ENCODE measurements around the gene NEBL. TPM values are rescaled to one million over a fixed set of nuclear protein-coding genes. Genes with fewer than 3 reads are reported as not detected.
A peak's percentile ranks its signal among the peaks of the same experiment; 100 is the strongest.

NEBL gene
- total RNA-seq, 1 experiment from 2014 or later: 5.4 TPM

DNA sequence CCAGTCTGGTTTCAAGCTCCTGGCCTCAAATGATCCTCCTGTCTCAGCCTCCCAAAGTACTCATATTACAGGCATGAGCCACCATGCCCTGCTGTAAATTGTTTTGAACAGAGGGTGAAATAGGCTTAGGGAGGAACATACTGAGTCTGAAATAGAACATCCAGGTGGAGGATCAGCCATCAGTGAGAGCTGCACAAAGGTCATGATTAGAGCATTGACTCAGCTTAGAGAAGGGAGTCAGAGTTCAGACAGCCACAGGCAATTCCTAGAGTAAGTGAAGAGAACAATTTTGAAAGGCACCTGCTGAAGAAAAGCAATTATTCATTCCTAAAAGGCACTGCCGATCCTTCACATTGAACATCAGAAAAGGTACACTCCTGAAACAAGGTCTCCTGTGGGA lies 15.9 kb upstream of the NEBL start:
- in situ Hi-C loops (cut with HindIII; ENCODE audit: low pct_unique_long_range_greater_than_20kb, low sequenced_read_pairs): no loop called here
- DNase-seq (ENCODE audit: low read depth): no peak

DNA sequence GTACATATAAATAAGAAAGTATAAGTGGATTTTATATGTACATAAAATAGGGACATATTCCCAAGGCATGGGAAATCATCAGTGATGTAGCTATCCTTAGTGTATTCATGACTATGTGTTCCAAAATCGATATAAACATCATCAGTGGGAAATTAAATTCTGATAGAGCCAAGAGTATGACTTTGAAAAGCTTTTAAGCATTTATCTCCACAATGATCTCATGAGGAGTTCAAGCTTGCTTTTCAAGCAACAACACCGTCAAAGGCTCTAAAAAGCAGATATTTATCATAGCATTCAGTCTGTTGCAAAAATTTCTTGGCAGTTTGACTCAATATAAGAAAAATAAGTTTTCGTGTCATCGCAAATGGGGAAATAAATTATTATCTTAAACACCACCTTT lies 14.5 kb upstream of the NEBL start:
- no peak for DNase-seq (ENCODE audit: low read depth)
- in situ Hi-C loops (cut with HindIII; ENCODE audit: low pct_unique_long_range_greater_than_20kb, low sequenced_read_pairs): no loop called here

- DNase-seq (ENCODE audit: low read depth): no peak
- in situ Hi-C loops (cut with HindIII; ENCODE audit: low pct_unique_long_range_greater_than_20kb, low sequenced_read_pairs): no loop called here
Measured at GRCh38 chr10:20909801-20910200, 12.7 kb upstream of the NEBL start.

DNA sequence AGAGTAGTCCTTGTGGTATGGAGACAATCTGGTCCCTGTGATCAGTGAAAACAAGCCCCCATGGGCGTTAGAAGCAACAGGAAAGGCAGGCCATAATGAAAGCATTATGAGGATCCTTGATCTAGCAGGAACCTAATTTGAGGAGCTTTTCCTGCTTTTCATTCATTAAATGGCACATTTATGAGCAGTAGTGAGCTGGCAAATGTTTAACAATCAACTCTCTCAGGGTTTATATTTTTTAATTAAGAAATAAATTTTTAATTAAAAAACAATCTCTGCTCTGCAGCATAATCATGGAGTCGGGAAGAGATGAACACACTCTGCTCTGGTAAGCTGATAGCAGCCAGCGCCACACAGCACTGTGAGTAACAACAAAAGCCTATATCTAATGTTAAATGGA lies 11.3 kb upstream of the NEBL start:
- in situ Hi-C loops (cut with HindIII; ENCODE audit: low pct_unique_long_range_greater_than_20kb, low sequenced_read_pairs): no loop called here
- no peak for DNase-seq (ENCODE audit: low read depth)

DNA sequence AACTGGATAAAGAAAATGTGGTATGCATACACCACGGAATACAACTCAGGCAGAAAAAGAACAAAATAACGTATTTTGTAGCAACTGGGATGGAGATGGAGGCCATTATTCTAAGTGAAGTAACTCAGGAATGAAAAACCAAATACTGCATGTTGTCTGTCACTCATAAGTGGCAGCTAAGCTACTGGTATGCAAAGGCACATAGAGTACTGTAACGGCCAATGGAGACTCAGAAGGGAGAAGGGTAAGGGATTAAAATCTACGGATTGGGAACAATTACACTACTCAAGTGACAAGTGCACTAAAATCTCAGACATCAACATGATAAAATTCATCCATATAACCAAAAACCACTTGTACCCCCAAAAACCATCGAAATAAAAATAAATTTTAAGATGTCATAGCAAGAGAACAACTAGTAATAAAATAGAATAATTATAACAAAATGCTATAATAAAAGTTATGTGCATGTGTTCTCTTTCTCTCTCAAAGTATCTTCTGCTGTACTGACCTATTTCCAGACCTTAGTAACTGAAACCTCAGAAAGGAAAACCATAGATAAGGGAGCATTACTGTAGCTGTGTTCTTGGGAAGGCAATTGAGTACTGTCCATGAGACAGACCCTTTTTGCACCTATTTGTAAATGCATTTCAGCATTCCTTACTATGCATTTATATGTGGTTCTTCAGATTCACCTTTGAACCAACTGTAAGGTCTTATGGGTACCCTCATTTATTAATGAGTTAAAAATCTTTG lies 6.7 kb upstream of the NEBL start:
- DNase-seq (ENCODE audit: low read depth): no peak
- in situ Hi-C loops (cut with HindIII; ENCODE audit: low pct_unique_long_range_greater_than_20kb, low sequenced_read_pairs): no loop called here

DNA sequence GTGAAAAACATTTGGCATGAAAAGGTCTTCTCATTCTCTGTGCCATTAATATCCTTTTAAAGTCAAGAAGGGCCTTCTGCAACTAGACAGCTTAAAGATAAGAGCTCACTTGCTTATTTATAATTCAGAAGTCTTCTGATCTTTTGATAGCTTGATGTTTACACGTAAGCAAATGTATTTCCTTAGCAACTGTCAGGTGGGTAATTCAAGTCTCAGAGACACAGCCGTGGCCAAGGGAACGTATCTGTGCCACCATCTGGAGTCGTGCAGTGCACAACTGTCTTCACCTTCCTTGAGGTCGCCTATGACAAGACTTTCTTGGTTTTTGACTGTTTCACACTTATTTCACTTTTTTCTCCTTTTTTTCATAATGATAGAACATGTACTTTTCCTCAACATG lies 4.0 kb upstream of the NEBL start:
- DNase-seq (ENCODE audit: low read depth): no peak
- in situ Hi-C loops (cut with HindIII; ENCODE audit: low pct_unique_long_range_greater_than_20kb, low sequenced_read_pairs): no loop called here

GRCh38 chr10:20898866-20899535 lies 1.9 kb upstream of the NEBL start:
- no peak for DNase-seq (ENCODE audit: low read depth)
- in situ Hi-C loops (cut with HindIII; ENCODE audit: low pct_unique_long_range_greater_than_20kb, low sequenced_read_pairs): no loop called here

- no peak for DNase-seq (ENCODE audit: low read depth)
- in situ Hi-C loops (cut with HindIII; ENCODE audit: low pct_unique_long_range_greater_than_20kb, low sequenced_read_pairs): no loop called here
Measured at GRCh38 chr10:20893297-20893696, 3.8 kb downstream of the NEBL start.

GRCh38 chr10:20892796-20893195 lies 4.3 kb downstream of the NEBL start:
- in situ Hi-C loops (cut with HindIII; ENCODE audit: low pct_unique_long_range_greater_than_20kb, low sequenced_read_pairs): no loop called here
- no peak for DNase-seq (ENCODE audit: low read depth)

DNA sequence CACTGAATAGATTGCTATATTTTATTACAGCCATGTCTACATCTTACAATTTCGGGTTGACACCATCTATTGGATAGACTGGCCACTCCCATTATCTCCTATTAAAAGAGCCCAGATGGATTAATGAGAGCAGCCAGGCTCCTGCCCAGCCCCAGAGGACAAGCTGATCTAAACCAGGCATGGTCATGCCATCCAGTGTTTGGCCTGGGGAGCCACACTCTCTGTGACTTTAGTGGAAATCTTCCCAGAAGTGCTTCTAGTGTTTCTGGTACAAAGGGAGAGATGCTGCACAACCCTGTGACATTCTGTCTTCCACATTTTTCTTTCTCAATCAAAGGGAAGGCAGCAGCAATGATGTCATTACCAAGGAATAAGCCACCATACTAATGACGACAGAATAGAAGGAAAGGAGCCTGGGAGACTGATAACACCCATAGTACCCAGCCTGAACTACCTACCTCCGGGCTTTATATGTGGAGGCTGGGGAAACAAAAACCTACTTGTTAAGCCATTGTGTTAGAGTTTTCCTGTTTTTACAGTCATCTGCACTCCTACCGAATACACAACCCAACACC lies 5.0 kb downstream of the NEBL start:
- in situ Hi-C loops (cut with HindIII; ENCODE audit: low pct_unique_long_range_greater_than_20kb, low sequenced_read_pairs): no loop called here

GRCh38 chr10:20891338-20891714 lies 5.8 kb downstream of the NEBL start:
- in situ Hi-C loops (cut with HindIII; ENCODE audit: low pct_unique_long_range_greater_than_20kb, low sequenced_read_pairs): no loop called here
- peak; percentile 19 for DNase-seq (ENCODE audit: low read depth)

More for the DNA sequence above, 5.0 kb downstream of the NEBL start:
- no peak for DNase-seq (ENCODE audit: low read depth)

DNA sequence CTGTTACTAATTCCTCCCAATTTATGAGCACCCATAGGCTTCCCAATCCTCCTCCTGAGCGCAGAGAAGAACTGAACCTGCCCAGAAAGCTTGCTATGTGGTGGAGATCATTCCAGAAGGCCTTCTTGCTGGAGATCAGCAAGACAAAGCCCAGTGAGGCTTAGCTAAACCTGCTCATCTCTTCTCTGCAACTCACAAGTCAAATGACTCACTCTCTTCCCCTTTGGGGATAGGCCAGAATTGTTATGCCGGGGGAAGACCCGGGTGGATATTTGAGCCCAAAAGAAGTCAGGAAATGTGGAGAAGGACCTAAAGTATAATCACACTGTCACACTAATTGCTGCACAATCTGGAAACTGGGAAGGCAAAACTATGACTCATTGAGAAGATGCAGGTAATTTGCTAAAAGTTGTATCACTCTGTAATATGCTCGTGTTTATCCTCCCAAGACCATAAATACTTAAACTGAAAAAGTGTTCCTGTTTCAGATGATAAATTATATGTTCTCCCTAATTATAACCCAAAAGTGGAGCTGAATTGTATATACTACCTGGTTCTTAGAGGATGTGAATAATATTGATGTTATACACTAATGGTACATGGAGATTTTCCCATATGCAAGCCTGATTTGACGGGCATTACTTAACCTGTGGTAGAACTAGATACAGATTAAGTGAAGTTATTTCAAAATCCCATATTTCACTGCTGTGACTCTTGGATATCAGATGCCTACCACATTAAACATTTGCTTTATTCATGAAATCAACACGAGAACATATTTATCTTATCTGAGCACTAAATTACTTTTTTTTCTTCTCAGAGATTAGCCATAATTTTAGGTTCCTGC lies 6.4 kb downstream of the NEBL start:
- in situ Hi-C loops (cut with HindIII; ENCODE audit: low pct_unique_long_range_greater_than_20kb, low sequenced_read_pairs): no loop called here
- DNase-seq (ENCODE audit: low read depth): peak; percentile 19

DNA sequence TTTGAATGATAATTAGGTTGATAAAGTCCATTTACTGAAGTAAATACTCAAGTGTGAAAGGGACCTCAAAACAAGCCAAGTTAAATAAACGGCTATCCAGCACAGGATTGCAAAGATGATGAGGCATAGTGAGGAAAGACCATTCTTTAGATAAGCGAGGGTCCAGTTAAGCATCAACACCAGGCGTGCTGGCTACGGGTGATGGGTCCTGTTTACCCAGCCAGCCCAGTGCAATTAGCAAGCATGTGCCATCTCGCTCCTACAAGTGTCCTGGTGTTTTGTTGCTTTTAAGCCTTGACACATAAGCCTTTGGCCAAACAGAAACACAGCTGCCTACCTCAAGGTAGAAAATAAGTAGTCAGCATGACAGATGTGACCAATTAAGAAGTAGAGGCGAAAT lies 7.1 kb downstream of the NEBL start:
- in situ Hi-C loops (cut with HindIII; ENCODE audit: low pct_unique_long_range_greater_than_20kb, low sequenced_read_pairs): no loop called here
- DNase-seq (ENCODE audit: low read depth): no peak

GRCh38 chr10:20888620-20889330 lies 8.3 kb downstream of the NEBL start:
- in situ Hi-C loops (cut with HindIII; ENCODE audit: low pct_unique_long_range_greater_than_20kb, low sequenced_read_pairs): no loop called here
- no peak for DNase-seq (ENCODE audit: low read depth)

DNA sequence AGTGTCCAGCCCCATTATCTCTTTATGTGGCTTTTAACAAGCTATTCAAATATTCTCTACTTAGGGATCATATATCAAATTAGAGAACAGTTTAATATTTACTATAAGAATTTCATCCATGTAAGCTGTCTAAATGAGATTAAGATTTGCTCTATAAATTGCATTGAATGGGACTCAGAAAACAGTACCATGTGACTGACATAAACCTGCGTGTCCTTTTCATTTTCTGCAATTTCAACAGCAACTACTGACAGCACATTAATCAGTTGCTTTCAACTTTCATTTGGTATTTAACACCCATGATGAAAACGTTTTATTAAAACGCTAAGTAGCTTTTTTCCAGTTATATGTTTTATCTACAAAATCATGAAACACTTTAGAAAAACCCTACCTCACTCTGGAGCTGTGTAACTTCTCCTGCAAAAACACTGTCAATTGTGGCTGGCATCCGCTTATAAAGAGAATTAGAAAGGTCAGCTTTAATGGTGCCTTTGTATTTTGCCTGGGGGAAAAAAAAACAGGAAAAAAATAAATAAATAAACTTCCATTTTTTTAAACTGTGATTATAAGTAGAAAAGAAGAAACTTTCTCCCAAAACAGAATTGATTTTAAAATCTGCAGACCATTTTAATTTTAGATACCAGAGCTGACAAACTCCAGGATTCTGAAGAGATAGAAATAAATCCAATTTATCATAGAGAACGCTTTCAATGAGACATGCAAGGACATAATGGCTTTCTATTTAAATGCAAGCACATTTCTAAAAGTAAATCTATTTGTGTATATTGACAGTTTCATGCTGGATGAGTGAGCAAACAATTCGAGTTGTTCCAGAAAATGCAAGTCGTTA lies 9.2 kb downstream of the NEBL start:
- in situ Hi-C loops (cut with HindIII; ENCODE audit: low pct_unique_long_range_greater_than_20kb, low sequenced_read_pairs): no loop called here
- DNase-seq (ENCODE audit: low read depth): no peak

DNA sequence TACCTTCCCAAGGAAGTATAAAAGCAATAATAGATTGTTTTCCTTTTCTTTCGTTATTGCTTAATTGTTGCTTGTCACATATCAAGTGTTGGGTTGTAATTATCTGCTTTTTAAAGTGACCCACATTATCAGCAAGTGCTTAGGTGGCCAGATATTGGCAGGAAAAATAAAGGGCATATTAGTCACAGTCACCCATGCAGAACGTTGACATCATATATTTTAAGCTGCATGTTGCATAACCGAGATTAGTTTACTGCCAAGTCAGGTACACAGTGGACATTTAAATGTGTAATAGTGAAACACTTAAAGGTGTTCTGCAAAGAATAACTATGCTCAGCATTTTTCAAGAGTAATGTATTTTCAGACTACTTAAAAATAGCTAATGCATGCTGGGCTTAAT lies 11.4 kb downstream of the NEBL start:
- DNase-seq (ENCODE audit: low read depth): peak; percentile 62
- in situ Hi-C loops (cut with HindIII; ENCODE audit: low pct_unique_long_range_greater_than_20kb, low sequenced_read_pairs): no loop called here

DNA sequence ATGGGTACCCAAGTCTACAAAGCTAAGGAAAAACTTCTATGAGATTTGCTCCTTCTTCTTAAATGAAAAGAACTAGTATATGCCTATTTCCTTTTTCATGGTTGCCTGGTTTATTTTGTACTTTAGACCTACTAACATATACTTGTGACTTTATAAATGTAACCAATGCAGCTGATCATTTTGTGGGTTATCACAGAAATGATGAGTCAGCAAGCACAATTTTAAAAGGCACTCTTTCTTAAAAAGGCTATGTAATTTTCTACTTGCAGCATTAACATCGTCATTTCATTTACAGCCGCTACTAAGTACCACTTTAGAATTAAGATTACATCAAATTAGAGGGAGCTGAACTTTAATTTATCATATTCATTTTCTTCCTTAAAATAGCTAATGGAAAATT lies 13.6 kb downstream of the NEBL start:
- in situ Hi-C loops (cut with HindIII; ENCODE audit: low pct_unique_long_range_greater_than_20kb, low sequenced_read_pairs): no loop called here

More for the DNA sequence above, 13.6 kb downstream of the NEBL start:
- DNase-seq (ENCODE audit: low read depth): no peak
